Neural cell (in vitro differentiated cells): Measurements from ENCODE around the gene AK5. TPM values are rescaled to one million over a fixed set of nuclear protein-coding genes. Genes with fewer than 3 reads are reported as not detected.

ENCODE experiments used
- H2AFZ ChIP-seq: fragments of 200-600, 300-800 bp; sonication (generic), shearing (Covaris generic); 2 replicates; pipeline ENCODE4 v1.6.0; 2014; ENCODE audit warnings: low read depth, mild to moderate bottlenecking, antibody characterized with exemption, low read length, moderate library complexity
- H3F3A ChIP-seq: fragments of 200-600 bp; shearing (Covaris generic); 2 replicates; pipeline ENCODE4 v1.6.1; 2016; ENCODE audit warnings: mild to moderate bottlenecking, moderate library complexity, mixed read lengths, antibody characterized with exemption, low read length; ENCODE audit not compliant: insufficient read depth, poor library complexity, severe bottlenecking
- H3K27ac ChIP-seq: fragments of 200-600, 300-800 bp; sonication (generic), shearing (Covaris generic); 2 replicates; pipeline ENCODE4 v1.5.1; 2014; ENCODE audit warnings: mild to moderate bottlenecking, low read length, moderate library complexity
- H3K27me3 ChIP-seq: fragments of 300-800, 200-600 bp; sonication (generic), shearing (Covaris generic); 2 replicates; pipeline ENCODE4 v1.6.0; 2014; ENCODE audit warnings: mild to moderate bottlenecking, low read depth, low read length, moderate library complexity; ENCODE audit not compliant: insufficient read depth
- H3K36me3 ChIP-seq: fragments of 300-800, 200-600 bp; sonication (generic), shearing (Covaris generic); 2 replicates; pipeline ENCODE4 v1.5.1; 2014; ENCODE audit warnings: mild to moderate bottlenecking, antibody characterized with exemption, low read length, moderate library complexity; ENCODE audit not compliant: insufficient read depth
- H3K4me2 ChIP-seq: fragments of 300-800, 200-600 bp; sonication (generic), shearing (Covaris generic); 2 replicates; pipeline ENCODE4 v1.6.0; 2014; ENCODE audit warnings: mild to moderate bottlenecking, low read length
- H3K4me3 ChIP-seq: fragments of 300-800, 200-600 bp; sonication (generic), shearing (Covaris generic); 2 replicates; pipeline ENCODE4 v1.5.1; 2014; ENCODE audit warnings: mild to moderate bottlenecking, low read length, moderate library complexity
- H3K79me2 ChIP-seq: fragments of 200-600 bp; shearing (Covaris generic); replicated peaks from 2 replicates; pipeline ENCODE4 v1.6.0; 2014; ENCODE audit warnings: mild to moderate bottlenecking, low read length, moderate library complexity; ENCODE audit not compliant: insufficient read depth
- H3K9ac ChIP-seq: fragments of 300-800, 200-600 bp; sonication (generic), shearing (Covaris generic); 2 replicates; pipeline ENCODE4 v1.6.1; 2016; ENCODE audit warnings: mild to moderate bottlenecking, low read length, mixed read lengths
- H3K9me2 ChIP-seq: fragments of 200-600 bp; shearing (Covaris generic); 2 replicates; pipeline ENCODE4 v1.6.1; 2016; ENCODE audit warnings: mild to moderate bottlenecking, low read length, mixed read lengths; ENCODE audit not compliant: insufficient read depth
- H3K9me3 ChIP-seq: fragments of 200-600, 300-800 bp; sonication (generic), shearing (Covaris generic); 2 replicates; pipeline ENCODE4 v1.6.1; 2016; ENCODE audit warnings: mild to moderate bottlenecking, mixed run types, low read length, moderate library complexity, mixed read lengths
- H4K20me1 ChIP-seq: fragments of 200-600 bp; shearing (Covaris generic); 2 replicates; pipeline ENCODE4 v1.6.1; 2016; ENCODE audit warnings: mild to moderate bottlenecking, mixed run types; ENCODE audit not compliant: insufficient read depth
- EP300 ChIP-seq: fragments of 450-650 bp; conservative IDR thresholded peaks from 2 replicates; pipeline ENCODE4 v1.6.1; 2014; ENCODE audit warnings: antibody characterized with exemption, mild to moderate bottlenecking, moderate library complexity; ENCODE audit not compliant: poor library complexity, severe bottlenecking
- EZH2 ChIP-seq: fragments of 200-600, 300-800 bp; shearing (Covaris generic), sonication (generic); IDR thresholded peaks from 2 replicates; pipeline ENCODE4 v1.6.1; 2014; ENCODE audit warnings: antibody characterized with exemption, low read length, borderline replicate concordance, mild to moderate bottlenecking; ENCODE audit not compliant: insufficient read depth, poor library complexity, severe bottlenecking
- MXI1 ChIP-seq: fragments of 450-650 bp; conservative IDR thresholded peaks from 2 replicates; pipeline ENCODE4 v1.6.1; 2014; ENCODE audit warnings: antibody characterized with exemption, mild to moderate bottlenecking; ENCODE audit not compliant: poor library complexity, severe bottlenecking
- POLR2AphosphoS5 ChIP-seq: IDR thresholded peaks from 2 replicates; pipeline ENCODE4 v1.6.1; 2012
- RAD21 ChIP-seq: fragments of 450-650 bp; conservative IDR thresholded peaks from 2 replicates; pipeline ENCODE4 v1.6.1; 2014; ENCODE audit warnings: antibody characterized with exemption, mild to moderate bottlenecking, moderate library complexity
- SMC3 ChIP-seq: fragments of 450-650 bp; conservative IDR thresholded peaks from 2 replicates; pipeline ENCODE4 v1.6.1; 2014; ENCODE audit warnings: antibody characterized with exemption, mild to moderate bottlenecking, moderate library complexity; ENCODE audit not compliant: poor library complexity
- TAF1 ChIP-seq: IDR thresholded peaks from 2 replicates; pipeline ENCODE4 v1.6.1; 2012; ENCODE audit warnings: low read depth
- polyA plus RNA-seq: library from polyadenylated mRNA; depleted of rRNA; stranded (reverse); fragments of >200 nt; gene quantifications from 2 replicates; pipeline ENCODE4 v1.2.3, GENCODE V29; 2014
- TF ChIP-seq, protein P1 (sequence below): fragments of 450-650 bp; IDR thresholded peaks from 2 replicates; pipeline ENCODE4 v1.5.1; 2014; ENCODE audit warnings: antibody characterized with exemption, mild to moderate bottlenecking, moderate library complexity; ENCODE audit not compliant: poor library complexity, severe bottlenecking
- TF ChIP-seq, protein P2 (sequence below): IDR thresholded peaks from 2 replicates; pipeline ENCODE4 v1.6.1; 2012; ENCODE audit warnings: borderline replicate concordance

Gene AK5
- polyA plus RNA-seq, 1 donor from 2014 or later: 7.1 TPM

DNA sequence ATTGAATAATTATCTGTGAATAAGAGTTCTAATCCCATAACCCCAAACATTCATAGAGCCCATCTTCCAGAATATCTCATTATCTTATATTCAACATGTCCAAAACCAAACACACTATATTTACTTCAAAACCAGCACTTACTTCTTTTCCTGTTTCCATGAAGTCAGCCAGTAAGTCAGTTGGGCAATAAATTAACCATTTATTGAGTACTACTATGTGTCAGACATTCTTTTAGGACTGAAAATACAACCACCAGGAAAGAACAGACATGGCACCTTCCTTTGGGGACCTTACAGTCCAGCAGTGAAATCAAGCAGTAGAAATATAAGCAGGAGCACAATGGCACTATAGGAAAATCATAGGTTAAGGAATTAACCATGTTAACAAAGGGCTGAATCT lies 8.8 kb downstream of the AK5 start:
- Histone ChIP-seq H3F3A (no peaks in the 10 kb centered on the region), H4K20me1 (no peaks in the 10 kb centered on the region), H3K27me3 (no peaks in the 10 kb centered on the region), H3K4me2 (no peak overlapping the region), H3K9ac (no peak overlapping the region), H2AFZ (no peak overlapping the region), H3K27ac (no peak overlapping the region), H3K79me2 (no peaks in the 10 kb centered on the region), H3K9me2 (no peaks in the 10 kb centered on the region), H3K9me3 (no peaks in the 10 kb centered on the region), H3K36me3 (no peaks in the 10 kb centered on the region), H3K4me3 (no peak overlapping the region)
- TF ChIP-seq MXI1: no peak
- no peak for TF ChIP-seq EP300
- TF ChIP-seq SMC3: no peak
- no peak for TF ChIP-seq EZH2
- TF ChIP-seq TAF1: no peak
- TF ChIP-seq POLR2AphosphoS5: no peak
- TF ChIP-seq RAD21: no peak
- TF ChIP-seq, protein P1, sequence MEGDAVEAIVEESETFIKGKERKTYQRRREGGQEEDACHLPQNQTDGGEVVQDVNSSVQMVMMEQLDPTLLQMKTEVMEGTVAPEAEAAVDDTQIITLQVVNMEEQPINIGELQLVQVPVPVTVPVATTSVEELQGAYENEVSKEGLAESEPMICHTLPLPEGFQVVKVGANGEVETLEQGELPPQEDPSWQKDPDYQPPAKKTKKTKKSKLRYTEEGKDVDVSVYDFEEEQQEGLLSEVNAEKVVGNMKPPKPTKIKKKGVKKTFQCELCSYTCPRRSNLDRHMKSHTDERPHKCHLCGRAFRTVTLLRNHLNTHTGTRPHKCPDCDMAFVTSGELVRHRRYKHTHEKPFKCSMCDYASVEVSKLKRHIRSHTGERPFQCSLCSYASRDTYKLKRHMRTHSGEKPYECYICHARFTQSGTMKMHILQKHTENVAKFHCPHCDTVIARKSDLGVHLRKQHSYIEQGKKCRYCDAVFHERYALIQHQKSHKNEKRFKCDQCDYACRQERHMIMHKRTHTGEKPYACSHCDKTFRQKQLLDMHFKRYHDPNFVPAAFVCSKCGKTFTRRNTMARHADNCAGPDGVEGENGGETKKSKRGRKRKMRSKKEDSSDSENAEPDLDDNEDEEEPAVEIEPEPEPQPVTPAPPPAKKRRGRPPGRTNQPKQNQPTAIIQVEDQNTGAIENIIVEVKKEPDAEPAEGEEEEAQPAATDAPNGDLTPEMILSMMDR: no peak
- TF ChIP-seq, protein P2, sequence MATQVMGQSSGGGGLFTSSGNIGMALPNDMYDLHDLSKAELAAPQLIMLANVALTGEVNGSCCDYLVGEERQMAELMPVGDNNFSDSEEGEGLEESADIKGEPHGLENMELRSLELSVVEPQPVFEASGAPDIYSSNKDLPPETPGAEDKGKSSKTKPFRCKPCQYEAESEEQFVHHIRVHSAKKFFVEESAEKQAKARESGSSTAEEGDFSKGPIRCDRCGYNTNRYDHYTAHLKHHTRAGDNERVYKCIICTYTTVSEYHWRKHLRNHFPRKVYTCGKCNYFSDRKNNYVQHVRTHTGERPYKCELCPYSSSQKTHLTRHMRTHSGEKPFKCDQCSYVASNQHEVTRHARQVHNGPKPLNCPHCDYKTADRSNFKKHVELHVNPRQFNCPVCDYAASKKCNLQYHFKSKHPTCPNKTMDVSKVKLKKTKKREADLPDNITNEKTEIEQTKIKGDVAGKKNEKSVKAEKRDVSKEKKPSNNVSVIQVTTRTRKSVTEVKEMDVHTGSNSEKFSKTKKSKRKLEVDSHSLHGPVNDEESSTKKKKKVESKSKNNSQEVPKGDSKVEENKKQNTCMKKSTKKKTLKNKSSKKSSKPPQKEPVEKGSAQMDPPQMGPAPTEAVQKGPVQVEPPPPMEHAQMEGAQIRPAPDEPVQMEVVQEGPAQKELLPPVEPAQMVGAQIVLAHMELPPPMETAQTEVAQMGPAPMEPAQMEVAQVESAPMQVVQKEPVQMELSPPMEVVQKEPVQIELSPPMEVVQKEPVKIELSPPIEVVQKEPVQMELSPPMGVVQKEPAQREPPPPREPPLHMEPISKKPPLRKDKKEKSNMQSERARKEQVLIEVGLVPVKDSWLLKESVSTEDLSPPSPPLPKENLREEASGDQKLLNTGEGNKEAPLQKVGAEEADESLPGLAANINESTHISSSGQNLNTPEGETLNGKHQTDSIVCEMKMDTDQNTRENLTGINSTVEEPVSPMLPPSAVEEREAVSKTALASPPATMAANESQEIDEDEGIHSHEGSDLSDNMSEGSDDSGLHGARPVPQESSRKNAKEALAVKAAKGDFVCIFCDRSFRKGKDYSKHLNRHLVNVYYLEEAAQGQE: no peak

DNA sequence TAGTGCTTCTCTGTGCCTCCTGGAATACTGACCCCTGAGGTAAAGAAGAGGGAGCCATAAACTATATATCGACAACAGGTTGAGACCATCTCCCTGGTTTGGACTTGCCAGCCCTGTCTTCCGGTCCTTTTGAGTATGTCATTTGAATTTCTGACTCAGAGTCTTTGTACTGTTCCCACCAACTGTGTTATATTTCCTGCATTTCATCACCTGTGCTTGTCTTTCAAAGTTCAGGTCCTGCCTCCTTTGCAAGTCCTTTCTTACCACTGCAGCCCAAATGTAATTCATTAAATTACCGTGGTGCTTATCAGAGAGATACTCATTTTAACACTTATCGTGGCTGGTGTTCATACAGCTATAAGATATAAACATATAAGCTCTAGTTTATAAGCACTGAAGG lies 10.7 kb downstream of the AK5 start:
- Histone ChIP-seq H3K4me3 (no peak overlapping the region), H3F3A (no peaks in the 10 kb centered on the region), H3K27me3 (no peaks in the 10 kb centered on the region), H3K9ac (no peak overlapping the region), H3K36me3 (no peaks in the 10 kb centered on the region), H2AFZ (no peak overlapping the region), H3K9me2 (no peaks in the 10 kb centered on the region), H3K79me2 (no peaks in the 10 kb centered on the region), H4K20me1 (no peaks in the 10 kb centered on the region), H3K4me2 (no peak overlapping the region), H3K9me3 (no peaks in the 10 kb centered on the region), H3K27ac (no peak overlapping the region)
- no peak for TF ChIP-seq POLR2AphosphoS5
- no peak for TF ChIP-seq RAD21
- TF ChIP-seq, protein P2: no peak
- no peak for TF ChIP-seq MXI1
- no peak for TF ChIP-seq EZH2
- no peak for TF ChIP-seq EP300
- TF ChIP-seq TAF1: no peak
- TF ChIP-seq SMC3: no peak
- TF ChIP-seq, protein P1: no peak
